ENCODE data around the gene OR4A5.
"Not testable (repeated sequence)": the region's sequence is repeated elsewhere in the genome, so short reads cannot be mapped to it uniquely, and the experiment has no call there.

OR4A5 gene, protein sequence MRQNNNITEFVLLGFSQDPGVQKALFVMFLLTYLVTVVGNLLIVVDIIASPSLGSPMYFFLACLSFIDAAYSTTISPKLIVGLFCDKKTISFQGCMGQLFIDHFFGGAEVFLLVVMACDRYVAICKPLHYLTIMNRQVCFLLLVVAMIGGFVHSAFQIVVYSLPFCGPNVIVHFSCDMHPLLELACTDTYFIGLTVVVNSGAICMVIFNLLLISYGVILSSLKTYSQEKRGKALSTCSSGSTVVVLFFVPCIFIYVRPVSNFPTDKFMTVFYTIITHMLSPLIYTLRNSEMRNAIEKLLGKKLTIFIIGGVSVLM

DNA sequence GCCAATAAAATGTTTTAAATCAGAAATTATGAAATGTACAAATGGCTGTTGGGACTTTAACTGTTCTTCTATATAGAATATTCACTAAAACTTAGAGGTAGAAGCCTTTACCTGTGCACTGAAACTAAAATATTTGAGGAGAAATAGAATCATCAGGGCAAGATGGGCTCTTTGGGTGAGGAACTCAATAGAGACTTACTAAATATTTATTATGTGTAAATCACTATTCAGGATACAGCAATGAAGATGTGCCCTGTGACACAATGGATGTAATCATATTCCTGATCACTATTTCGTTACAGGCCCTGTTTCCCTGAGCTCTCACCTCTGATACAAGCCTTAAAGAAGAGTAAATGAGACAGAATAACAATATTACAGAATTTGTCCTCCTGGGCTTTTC lies at the start of gene OR4A5:
Gene OR4A5, plus strand, starts transcription at position 301 of the 400 bp plus-strand sequence. Its CDS starts 53 bp downstream, at position 354.
- not testable (repeated sequence) for DNase-seq

- not testable (repeated sequence) for DNase-seq
These were observed 13.5 kb downstream of the OR4A5 start for GRCh38 chr11:54720094-54720493.

All from stimulated activated CD4-positive, alpha-beta T cell treated with anti-CD3 and anti-CD28 coated beads, Interleukin-4, amount 100 ng/mL, for 24 hours (primary cell).